Brain microvascular endothelial cell (primary cell): ENCODE measurements around the gene NEK4.

Experiments used
- DNase-seq: peaks from one replicate; pipeline ENCODE4 v3.0.0-alpha.2; 2020
- H3K27ac ChIP-seq: fragments of 250-450 bp; sonication (Bioruptor Pico); 2 replicates; pipeline ENCODE4 v1.5.1; 2020; ENCODE audit warnings: mild to moderate bottlenecking, moderate library complexity
- H3K27me3 ChIP-seq: fragments of 250-450 bp; sonication (Bioruptor Pico); replicated peaks from 2 replicates; pipeline ENCODE4 v1.5.1; 2020; ENCODE audit warnings: mild to moderate bottlenecking
- H3K36me3 ChIP-seq: fragments of 250-450 bp; sonication (Bioruptor Pico); replicated peaks from 2 replicates; pipeline ENCODE4 v1.5.1; 2020; ENCODE audit warnings: mild to moderate bottlenecking
- H3K4me3 ChIP-seq: 2 replicates; pipeline ENCODE4 v1.5.1; 2011; ENCODE audit warnings: low read depth, mild to moderate bottlenecking, control low read depth, low read length, moderate library complexity
- in situ Hi-C: cut with HindIII; loops from 2 replicates; pipeline ENCODE4 v1.10.0; 2017; ENCODE audit warnings: low sequenced_read_pairs, low pct_ligation_motif_present
- TF ChIP-seq, protein P1 (sequence below): IDR thresholded peaks from 2 replicates; pipeline ENCODE4 v1.5.1; 2011; ENCODE audit warnings: low read depth, mild to moderate bottlenecking, moderate library complexity, low read length, control low read depth, inconsistent platforms; ENCODE audit errors: missing control alignments

NEK4 gene

DNA sequence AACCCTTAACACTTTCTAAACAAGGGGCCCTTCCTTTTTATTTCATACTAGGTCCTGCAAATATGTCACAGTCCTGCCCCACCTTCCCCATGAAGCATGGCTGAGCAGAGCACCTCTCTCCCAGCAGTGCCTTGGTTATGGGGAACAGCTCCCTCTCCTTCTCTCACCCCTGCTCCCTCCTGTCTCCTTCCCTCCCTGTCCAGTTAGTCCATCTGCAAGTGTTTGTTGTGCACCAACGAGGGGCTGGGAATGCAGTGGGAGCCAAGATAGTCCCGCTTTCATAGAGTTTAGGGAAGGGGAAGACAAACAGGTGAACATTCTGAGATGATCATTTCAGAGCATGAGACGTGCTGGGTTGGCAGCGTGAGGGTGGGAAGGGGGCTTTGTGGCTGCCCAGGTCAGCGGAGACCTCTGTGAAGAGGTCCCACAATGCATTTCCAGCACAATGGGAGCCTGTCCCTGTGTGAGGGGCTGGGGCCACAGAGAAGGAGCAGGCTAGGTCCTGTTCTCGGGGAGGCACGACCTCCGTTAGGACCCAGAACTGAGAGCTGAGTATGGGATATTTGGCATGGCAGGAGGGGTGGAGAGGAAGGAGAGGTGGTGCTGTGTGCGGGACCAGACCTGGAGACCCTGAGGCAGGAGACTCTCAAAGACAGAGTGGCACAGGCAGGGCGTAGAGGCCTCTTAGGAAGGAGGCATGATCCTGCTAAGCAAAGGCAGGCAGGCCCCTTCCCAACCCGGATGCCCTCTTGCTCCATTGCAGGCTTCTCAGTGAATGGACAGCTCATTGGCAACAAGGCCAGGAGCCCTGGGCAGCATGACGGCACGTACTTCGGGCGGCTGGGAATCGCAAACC, 18.4 kb upstream of the NEK4 start:
- TF ChIP-seq, protein P1, sequence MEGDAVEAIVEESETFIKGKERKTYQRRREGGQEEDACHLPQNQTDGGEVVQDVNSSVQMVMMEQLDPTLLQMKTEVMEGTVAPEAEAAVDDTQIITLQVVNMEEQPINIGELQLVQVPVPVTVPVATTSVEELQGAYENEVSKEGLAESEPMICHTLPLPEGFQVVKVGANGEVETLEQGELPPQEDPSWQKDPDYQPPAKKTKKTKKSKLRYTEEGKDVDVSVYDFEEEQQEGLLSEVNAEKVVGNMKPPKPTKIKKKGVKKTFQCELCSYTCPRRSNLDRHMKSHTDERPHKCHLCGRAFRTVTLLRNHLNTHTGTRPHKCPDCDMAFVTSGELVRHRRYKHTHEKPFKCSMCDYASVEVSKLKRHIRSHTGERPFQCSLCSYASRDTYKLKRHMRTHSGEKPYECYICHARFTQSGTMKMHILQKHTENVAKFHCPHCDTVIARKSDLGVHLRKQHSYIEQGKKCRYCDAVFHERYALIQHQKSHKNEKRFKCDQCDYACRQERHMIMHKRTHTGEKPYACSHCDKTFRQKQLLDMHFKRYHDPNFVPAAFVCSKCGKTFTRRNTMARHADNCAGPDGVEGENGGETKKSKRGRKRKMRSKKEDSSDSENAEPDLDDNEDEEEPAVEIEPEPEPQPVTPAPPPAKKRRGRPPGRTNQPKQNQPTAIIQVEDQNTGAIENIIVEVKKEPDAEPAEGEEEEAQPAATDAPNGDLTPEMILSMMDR, result no peak
- Histone ChIP-seq H3K36me3 (no peaks in the 10 kb centered on the region), H3K27ac (no peak overlapping the region), H3K4me3 (no peak overlapping the region), H3K27me3 (no peaks in the 10 kb centered on the region)
- in situ Hi-C loops, result no loop called here
- no peak for DNase-seq

DNA sequence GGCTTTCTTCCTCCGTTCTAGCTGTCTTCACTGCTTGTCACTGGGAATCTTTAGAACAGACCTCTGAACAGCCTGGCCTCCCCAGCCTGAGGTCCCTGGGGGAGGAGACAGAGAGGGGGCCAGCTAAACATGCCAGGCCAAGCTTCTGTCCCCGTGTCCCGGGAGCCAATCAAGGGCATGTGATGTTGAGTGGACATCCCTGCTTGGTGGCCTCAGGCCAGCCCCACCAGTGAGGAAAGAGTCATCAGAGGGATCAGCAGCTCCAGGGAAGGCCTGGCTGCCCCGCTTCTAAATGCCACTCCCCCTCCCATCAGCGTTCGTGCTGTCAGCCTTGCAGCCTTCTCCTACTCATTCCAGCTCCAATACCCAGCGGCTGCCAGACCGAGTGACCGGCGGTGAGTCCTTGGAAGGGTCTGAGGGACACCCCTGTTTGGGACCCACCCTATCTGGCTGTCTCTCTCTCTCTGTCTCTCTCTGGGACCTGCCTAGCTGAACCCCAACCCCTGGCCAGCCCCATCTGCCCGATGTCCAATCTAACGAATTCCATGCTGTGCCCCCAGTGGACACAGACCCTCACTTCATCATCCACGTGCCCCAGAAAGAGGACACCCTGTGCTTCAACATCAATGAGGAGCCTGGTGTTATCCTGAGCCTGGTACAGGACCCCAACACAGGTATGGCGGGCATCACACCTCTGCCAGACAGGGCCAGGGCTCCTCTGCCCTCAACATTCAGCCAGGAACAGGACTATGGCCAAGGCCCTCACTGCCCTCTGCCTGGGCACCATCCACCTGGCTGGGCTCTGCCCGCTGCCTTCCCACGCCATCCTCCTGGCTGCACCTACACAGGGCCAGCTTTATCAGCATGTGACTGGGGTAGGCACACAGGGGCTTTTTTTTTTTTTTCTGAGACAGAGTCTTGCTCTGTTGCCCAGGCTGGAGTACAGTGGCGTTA, 17.2 kb upstream of the NEK4 start:
- DNase-seq, result no peak
- in situ Hi-C loops, result no loop called here
- Histone ChIP-seq H3K36me3 (no peaks in the 10 kb centered on the region), H3K27me3 (no peaks in the 10 kb centered on the region), H3K4me3 (no peak overlapping the region), H3K27ac (no peak overlapping the region)
- TF ChIP-seq, protein P1, result peak; percentile 16

DNA sequence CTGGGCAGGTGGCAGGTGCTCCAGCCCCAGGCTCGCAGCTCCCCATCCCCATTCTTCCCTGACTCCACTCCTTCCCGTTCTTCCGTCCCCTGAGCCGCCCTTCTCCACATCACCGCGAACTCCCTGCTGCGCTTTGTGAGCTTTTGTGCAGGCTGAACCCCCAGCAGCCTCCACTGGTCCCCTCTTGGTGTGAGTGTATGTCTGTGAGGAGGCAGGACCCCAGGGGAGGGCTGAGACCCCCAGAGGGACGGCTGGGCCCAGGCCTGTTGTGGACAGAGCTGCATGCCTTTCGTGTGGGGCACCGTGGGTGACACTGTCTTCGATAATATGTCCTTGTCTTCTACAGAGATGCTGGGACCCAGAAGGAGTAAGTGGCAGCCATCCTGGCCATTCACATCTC, 16.5 kb upstream of the NEK4 start:
- no peak for DNase-seq
- Histone ChIP-seq H3K4me3 (no peak overlapping the region), H3K36me3 (no peaks in the 10 kb centered on the region), H3K27ac (no peak overlapping the region), H3K27me3 (no peaks in the 10 kb centered on the region)
- in situ Hi-C loops, result no loop called here
- TF ChIP-seq, protein P1, result no peak

DNA sequence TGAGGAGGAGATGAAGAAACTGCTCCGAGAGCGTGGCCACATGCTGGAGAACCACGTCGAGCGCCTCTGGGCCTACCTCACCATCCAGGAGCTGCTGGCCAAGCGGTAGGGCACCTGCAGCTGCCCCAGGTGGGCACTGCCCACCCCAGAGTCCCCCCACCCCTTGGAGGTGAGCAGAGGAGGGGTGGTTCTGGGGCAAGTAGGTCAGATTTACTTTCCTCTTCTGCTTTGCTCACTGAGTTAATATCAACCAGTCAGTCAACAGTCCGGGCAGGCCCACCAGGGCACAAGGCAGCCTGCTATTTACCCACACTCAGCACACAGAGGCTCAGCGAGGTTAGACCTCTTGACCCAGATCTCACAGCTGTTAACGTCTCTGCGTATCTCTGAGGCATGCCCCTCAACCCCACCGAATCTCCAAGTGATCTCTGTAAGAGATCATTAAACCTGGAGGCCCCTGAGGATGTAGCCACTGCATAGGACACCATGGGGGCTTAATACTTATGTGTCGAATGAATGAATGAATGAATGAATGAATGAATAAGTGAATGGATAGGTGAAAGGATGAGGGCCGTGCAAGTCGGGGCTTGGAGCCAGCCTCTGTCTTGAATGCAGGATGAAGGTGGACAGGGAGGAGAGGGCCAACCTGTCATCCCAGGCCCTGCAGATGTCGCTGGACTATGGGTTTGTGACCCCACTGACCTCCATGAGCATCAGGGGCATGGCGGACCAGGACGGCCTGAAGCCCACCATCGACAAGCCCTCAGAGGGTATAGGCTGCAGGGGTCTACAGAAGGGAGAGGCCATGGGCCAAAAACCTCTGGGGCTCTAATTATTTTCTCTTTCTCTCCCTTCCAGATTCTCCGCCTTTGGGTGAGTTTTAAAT, 15.8 kb upstream of the NEK4 start:
- no peak for DNase-seq
- H3K27me3 ChIP-seq, result peaks cover 4% of the 10 kb centered on the region
- in situ Hi-C loops, result no loop called here

More for the DNA sequence above, 15.8 kb upstream of the NEK4 start:
- Histone ChIP-seq H3K4me3 (no peak overlapping the region), H3K36me3 (no peaks in the 10 kb centered on the region), H3K27ac (no peak overlapping the region)
- TF ChIP-seq, protein P1, result no peak
